ENCODE results near the gene SIX2. TPM values are rescaled to one million over a fixed set of nuclear protein-coding genes. Genes with fewer than 3 reads are reported as not detected.
A peak's percentile ranks its signal among the peaks of the same experiment; 100 is the strongest.

The SIX2 gene
- total and polyA plus RNA-seq, 8 donors, result 2.8 to 6.2 (median 3.6) TPM

DNA sequence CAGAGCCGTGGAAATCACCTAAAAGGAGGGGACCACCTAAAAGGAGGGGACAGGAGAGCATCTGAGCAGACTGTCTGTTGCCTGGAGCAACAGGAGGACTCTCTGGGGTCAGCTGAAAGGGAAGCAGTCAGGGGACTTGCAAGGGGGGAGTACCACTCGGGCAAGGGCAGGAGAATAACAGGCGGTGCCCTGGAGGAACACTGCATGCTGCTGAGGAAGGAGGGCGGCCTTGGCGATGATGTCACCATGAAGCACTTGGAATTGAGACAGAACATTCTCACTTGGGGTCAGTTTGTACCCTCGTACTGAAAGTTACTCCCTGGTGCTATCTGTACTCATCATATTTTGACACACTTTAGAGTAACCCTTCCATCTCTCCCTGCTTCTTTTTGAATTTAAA lies 49.4 kb downstream of the SIX2 start:
- Histone ChIP-seq H3K9me3 (no peaks in the 10 kb centered on the region), H3K4me3 (no peak overlapping the region), H3K27ac (no peak overlapping the region), H3K27me3 (peaks cover 0 to 6% (median 3%) of the 10 kb centered on the region in 4 donors), H3K4me1 (peaks cover 0 to 6% (median 4%) of the 10 kb centered on the region in 3 donors), H3K36me3 (no peaks in the 10 kb centered on the region)
- DNase-seq, result no peak
- intact Hi-C loops (cut with DNase I), result loop anchor here in 2 of 3 donors (5.0 to 10.0 kb wide), 3 partner anchors 475 to 905 kb away; no protein-coding TSS in a partner anchor
- ATAC-seq, result no peak
- WGBS, 2 donors, result 74 to 86% methylated on average over 6 of the region's 6 CpGs
- no peak for FAIRE-seq
- TF ChIP-seq, protein P1, sequence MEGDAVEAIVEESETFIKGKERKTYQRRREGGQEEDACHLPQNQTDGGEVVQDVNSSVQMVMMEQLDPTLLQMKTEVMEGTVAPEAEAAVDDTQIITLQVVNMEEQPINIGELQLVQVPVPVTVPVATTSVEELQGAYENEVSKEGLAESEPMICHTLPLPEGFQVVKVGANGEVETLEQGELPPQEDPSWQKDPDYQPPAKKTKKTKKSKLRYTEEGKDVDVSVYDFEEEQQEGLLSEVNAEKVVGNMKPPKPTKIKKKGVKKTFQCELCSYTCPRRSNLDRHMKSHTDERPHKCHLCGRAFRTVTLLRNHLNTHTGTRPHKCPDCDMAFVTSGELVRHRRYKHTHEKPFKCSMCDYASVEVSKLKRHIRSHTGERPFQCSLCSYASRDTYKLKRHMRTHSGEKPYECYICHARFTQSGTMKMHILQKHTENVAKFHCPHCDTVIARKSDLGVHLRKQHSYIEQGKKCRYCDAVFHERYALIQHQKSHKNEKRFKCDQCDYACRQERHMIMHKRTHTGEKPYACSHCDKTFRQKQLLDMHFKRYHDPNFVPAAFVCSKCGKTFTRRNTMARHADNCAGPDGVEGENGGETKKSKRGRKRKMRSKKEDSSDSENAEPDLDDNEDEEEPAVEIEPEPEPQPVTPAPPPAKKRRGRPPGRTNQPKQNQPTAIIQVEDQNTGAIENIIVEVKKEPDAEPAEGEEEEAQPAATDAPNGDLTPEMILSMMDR (IDR thresholded peaks at IDR 0.05), result no peak

GRCh38 chr2:44957656-44958327 lies 51.5 kb downstream of the SIX2 start:
- ATAC-seq (no peak), FAIRE-seq (no peak), DNase-seq (no peak)
- Histone ChIP-seq H3K27me3 (peaks cover 0 to 18% (median 5%) of the 10 kb centered on the region in 4 donors), H3K9me3 (no peaks in the 10 kb centered on the region), H3K4me1 (peaks cover 0 to 12% (median 6%) of the 10 kb centered on the region in 3 donors), H3K4me3 (no peak overlapping the region), H3K36me3 (no peaks in the 10 kb centered on the region), H3K27ac (no peak overlapping the region)
- WGBS, 2 donors, result 65 to 71% methylated on average over 6 of the region's 6 CpGs
- intact Hi-C loops (cut with DNase I), result loop anchor here in 2 of 3 donors (5.0 to 10.0 kb wide), 3 partner anchors 473 to 903 kb away; no protein-coding TSS in a partner anchor
- TF ChIP-seq, protein P1 (IDR thresholded peaks at IDR 0.05), result no peak

GRCh38 chr2:44956843-44957242 lies 52.4 kb downstream of the SIX2 start:
- Histone ChIP-seq H3K27ac (no peak overlapping the region), H3K36me3 (no peaks in the 10 kb centered on the region), H3K4me3 (no peak overlapping the region), H3K27me3 (peaks cover 0 to 18% (median 5%) of the 10 kb centered on the region in 4 donors), H3K4me1 (peaks cover 0 to 18% (median 6%) of the 10 kb centered on the region in 3 donors), H3K9me3 (no peaks in the 10 kb centered on the region)
- FAIRE-seq (no peak), DNase-seq (no peak), ATAC-seq (peak in 1 of 4 donors; percentile 9)
- TF ChIP-seq, protein P1 (IDR thresholded peaks at IDR 0.05), result no peak
- 16 to 25% methylated on average over 1 of the region's 1 CpG for whole genome bisulfite sequencing, 2 donors
- intact Hi-C loops (cut with DNase I), result loop anchor here in 2 of 3 donors (5.0 to 10.0 kb wide), 3 partner anchors 472 to 902 kb away; no protein-coding TSS in a partner anchor

GRCh38 chr2:44955593-44956392 lies 53.5 kb downstream of the SIX2 start:
- FAIRE-seq, result no peak
- no peaks in the 10 kb centered on the region for H3K9me3 ChIP-seq
- H3K4me3 ChIP-seq, result peak overlapping the region in 2 of 4 donors; percentile 20 to 42
- no peak overlapping the region for H3K27ac ChIP-seq
- ATAC-seq, result peak; percentile 73 to 90 (median 88)
- H3K36me3 ChIP-seq, result no peaks in the 10 kb centered on the region
- intact Hi-C loops (cut with DNase I), result loop anchor here in 2 of 3 donors (5.0 to 10.0 kb wide), 3 partner anchors 471 to 901 kb away; no protein-coding TSS in a partner anchor
- H3K27me3 ChIP-seq, result peaks cover 0 to 18% (median 5%) of the 10 kb centered on the region in 4 donors
- WGBS, 2 donors, result 9 to 11% methylated on average over 37 to 38 of the region's 38 CpGs
- peaks cover 0 to 18% (median 6%) of the 10 kb centered on the region in 3 donors for H3K4me1 ChIP-seq
- peak; percentile 60 to 94 (median 78) for DNase-seq
- TF ChIP-seq, protein P1 (IDR thresholded peaks at IDR 0.05), result peak; percentile 66 to 84 (median 77)

Other genes with a start within 250 kb of the SIX2 start
- gene SIX3, start 67.8 kb downstream of the SIX2 start, total RNA-seq, result under 1 TPM; 0.19 to 0.72 (median 0.25) TPM
- gene SIX3, start 67.8 kb downstream of the SIX2 start, polyA plus RNA-seq, result 1 to 10 TPM; 1.4 to 1.7 TPM